Umbilical cord (tissue), 2 donors: Measurements from ENCODE around the gene KLF11. TPM values are rescaled to one million over a fixed set of nuclear protein-coding genes. Genes with fewer than 3 reads are reported as not detected.
"Not testable (repeated sequence)": the region's sequence is repeated elsewhere in the genome, so short reads cannot be mapped to it uniquely, and the experiment has no call there.

Experiments
- DNase-seq: peaks from one replicate; pipeline ENCODE4 v3.0.0-alpha.2; 2015; ENCODE audit warnings: low spot score
- total RNA-seq: library from RNA; depleted of rRNA; stranded (reverse); fragments of >200 nt; gene quantifications from one replicate; pipeline ENCODE4 v1.2.3, GENCODE V29; 2014; ENCODE audit warnings: low replicate concordance; ENCODE audit not compliant: insufficient read depth

The KLF11 gene
- total RNA-seq, 1 donor from 2014 or later, result 11.8 TPM

DNA sequence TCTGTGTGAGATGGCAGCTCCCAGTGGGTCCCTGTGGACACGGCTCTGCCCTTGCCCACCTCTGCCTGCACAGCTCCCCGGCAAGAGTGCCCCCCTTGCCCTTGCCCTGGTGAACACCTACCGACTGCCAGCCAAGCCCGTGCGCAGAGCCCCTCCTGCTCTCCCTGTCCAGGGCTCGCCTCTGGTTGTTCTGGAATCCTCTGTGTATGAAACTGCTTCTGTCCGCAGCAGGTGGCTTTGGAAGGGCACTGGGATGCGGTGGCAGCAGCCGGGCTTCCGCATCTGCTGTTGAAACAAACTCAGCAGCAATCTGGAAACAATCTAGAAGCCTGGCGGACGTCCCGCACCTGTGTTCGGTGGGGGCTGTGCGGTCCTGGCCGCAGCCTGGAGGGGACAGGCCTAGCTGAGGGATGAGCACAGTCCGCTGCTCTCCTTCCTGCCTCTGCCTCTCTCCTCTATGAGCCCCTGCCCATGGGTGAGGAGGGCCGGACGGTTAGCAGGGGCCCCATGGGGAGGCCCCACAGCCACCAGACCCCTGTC is 34.0 kb upstream of the KLF11 start:
- no peak for DNase-seq

DNA sequence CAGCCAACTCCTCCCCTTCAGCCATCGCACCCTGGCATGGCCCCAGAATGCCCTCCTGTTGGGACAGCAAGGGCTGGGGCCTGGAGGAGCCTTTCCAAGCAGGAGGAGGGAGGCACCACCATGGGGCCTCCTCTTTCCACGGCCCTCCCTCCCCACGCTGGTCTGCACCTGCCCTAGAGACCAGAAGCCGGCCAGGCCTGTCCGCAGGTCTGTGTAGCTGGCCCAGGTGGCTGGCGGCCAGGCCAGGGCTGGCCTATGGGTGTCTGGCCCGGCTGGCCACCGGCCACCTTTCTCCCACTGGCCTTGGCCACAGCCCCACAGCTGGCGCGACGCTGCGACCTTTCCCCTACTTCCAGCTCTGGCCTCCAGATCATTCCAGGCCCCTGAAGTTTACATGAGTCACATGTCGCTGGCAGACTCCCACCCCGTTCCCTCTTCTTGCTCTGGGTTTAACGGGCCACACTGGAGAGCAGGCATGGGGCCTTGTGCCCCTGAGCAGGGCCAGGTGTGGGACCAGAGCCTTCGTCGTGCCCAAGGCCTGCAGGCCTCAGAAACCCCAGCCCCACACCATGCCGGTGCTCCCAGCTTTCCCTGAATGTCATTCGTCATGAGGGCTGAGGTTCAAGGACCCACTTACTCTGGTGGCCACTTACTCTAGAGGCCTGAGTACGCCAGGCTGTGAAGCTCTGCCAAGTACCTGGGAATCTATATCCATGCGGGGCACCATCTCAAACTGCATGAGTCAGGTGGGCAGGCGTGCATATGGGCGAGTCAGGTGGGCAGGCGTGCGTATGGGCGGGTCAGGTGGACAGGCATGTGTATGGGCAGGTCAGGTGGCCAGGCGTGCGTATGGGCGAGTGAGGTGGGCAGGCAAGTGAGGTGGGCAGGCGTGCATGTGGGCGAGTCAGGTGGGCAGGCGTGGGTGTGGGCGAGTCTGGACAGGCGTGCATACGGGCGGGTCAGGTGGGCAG is 33.3 kb upstream of the KLF11 start:
- DNase-seq, result peak; percentile 54

DNA sequence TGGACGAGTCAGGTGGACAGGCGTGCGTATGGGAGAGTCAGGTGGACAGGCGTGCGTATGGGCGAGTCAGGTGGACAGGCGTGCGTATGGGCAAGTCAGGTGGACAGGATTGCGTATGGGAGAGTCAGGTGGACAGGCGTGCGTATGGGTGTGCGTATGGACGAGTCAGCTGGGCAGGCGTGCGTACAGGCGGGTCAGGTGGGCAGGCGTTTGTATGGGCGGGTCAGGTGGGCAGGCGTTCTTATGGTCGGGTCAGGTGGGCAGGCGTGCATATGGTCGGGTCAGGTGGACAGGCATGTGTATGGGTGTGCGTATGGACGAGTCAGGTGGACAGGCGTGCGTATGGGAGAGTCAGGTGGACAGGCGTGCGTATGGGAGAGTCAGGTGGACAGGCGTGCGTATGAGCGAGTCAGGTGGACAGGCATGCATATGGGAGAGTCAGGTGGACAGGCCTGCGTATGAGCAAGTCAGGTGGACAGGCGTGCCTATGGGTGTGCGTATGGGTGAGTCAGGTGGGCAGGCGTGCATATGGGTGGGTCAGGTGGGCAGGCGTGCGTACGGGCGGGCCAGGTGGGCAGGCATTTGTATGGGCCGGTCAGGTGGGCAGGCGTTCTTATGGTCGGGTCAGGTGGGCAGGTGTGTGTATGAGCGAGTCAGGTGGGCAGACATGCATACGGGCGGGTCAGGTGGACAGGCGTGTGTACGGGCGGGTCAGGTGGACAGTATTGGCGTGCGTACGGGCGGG is 32.3 kb upstream of the KLF11 start:
- not testable (repeated sequence) for DNase-seq

DNA sequence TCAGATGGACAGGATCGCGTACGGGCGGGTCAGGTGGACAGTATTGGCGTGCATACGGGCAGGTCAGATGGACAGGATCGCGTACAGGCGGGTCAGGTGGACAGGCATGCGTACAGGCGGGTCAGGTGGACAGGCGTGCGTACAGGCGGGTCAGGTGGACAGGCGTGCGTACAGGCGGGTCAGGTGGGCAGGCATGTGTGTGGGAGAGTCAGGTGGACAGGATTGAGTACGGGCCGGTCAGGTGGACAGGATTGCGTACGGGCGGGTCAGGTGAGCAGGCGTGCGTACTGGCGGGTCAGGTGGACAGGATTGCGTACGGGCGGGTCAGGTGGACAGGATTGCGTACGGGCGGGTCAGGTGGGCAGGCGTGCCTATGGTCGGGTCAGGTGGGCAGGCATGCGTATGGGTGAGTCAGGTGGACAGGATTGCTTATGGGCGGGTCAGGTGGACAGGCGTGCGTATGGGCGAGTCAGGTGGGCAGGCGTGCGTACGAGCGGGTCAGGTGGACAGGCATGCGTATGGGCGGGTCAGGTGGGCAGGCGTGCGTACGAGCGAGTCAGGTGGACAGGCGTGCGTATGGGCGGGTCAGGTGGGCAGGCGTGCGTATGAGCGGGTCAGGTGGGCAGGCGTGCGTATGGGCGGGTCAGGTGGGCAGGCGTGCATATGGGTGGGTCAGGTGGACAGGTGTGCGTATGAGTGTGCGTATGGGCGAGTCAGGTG is 31.6 kb upstream of the KLF11 start:
- DNase-seq, result not testable (repeated sequence)

DNA sequence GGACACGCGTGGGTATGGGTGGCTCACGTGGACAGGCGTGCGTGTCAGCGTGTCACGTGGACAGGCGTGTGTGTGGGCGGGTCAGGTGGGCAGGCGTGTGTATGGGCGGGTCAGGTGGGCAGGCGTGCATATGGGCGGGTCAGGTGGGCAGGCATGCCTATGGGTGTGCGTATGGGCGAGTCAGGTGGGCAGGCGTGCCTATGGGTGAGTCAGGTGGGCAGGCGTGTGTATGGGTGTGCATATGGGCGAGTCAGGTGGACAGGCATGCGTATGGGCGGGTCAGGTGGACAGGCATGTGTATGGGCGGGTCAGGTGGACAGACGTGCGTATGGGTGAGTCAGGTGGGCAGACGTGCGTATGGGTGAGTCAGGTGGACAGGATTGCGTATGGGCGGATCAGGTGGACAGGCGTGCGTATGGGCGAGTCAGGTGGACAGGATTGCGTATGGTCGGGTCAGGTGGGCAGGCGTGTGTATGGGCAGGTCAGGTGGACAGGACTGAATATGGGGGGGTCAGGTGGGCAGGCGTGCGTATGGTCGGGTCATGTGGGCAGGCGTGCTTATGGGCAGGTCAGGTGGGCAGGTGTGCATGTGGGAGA is 30.9 kb upstream of the KLF11 start:
- not testable (repeated sequence) for DNase-seq

DNA sequence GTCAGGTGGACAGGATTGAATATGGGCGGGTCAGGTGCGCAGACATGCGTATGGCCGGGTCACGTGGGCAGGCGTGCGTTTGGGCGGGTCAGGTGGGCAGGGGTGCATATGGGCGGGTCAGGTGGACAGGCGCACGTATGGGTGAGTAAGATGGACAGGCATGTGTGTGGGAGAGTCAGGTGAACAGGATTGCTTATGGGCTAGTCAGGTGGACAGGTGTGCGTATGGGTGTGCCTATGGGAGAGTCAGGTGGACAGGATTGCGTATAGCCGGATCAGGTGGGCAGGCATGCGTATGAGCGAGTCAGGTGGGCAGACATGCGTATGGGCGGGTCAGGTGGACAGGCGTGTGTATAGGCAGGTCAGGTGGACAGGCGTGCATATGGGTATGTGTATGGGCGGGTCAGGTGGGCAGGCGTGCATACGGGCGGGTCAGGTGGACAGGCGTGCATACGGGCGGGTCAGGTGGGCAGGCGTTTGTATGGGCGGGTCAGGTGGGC is 30.3 kb upstream of the KLF11 start:
- DNase-seq, result no peak

DNA sequence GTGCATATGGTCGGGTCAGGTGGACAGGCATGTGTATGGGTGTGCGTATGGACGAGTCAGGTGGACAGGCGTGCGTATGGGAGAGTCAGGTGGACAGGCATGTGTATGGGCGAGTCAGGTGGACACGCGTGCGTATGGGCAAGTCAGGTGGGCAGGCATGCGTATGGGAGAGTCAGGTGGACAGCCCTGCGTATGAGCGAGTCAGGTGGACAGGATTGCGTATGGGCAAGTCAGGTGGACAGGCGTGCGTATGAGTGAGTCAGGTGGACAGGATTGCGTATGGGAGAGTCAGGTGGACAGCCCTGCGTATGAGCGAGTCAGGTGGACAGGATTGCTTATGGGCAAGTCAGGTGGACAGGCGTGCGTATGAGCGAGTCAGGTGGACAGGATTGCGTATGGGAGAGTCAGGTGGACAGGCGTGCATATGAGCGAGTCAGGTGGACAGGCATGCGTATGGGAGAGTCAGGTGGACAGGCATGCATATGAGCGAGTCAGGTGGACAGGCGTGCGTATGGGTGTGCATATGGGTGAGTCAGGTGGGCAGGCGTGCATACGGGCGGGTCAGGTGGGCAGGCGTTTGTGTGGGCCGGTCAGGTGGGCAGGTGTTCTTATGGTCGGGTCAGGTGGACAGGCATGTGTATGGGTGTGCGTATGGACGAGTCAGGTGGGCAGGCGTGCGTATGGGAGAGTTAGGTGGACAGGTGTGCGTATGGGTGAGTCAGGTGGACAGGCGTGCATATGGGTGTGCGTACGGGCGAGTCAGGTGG is 29.5 kb upstream of the KLF11 start:
- not testable (repeated sequence) for DNase-seq

DNA sequence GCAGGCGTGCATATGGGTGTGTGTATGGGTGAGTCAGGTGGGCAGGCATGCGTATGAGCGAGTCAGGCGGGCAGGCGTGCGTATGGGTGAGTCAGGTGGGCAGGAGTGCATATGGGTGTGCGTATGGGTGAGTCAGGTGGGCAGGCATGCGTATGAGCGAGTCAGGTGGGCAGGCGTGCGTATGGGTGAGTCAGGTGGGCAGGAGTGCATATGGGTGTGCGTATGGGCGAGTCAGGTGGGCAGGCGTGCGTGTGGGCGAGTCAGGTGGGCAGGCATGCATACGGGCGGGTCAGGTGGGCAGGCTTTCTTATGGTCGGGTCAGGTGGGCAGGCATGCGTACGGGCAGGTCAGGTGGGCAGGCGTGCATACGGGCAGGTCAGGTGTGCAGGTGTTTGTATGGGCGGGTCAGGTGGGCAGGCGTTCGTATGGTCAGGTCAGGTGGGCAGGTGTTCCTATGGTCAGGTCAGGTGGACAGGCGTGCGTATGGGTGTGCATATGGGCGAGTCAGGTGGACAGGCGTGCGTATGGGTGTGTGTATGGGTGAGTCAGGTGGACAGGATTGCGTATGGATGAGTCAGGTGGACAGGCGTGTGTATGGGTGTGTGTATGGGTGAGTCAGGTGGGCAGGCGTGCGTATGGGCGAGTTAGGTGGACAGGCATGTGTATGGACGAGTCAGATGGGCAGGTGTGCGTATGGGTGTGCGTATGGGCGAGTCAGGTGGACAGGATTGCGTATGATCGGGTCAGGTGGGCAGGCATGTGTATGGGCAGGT is 28.7 kb upstream of the KLF11 start:
- no peak for DNase-seq

DNA sequence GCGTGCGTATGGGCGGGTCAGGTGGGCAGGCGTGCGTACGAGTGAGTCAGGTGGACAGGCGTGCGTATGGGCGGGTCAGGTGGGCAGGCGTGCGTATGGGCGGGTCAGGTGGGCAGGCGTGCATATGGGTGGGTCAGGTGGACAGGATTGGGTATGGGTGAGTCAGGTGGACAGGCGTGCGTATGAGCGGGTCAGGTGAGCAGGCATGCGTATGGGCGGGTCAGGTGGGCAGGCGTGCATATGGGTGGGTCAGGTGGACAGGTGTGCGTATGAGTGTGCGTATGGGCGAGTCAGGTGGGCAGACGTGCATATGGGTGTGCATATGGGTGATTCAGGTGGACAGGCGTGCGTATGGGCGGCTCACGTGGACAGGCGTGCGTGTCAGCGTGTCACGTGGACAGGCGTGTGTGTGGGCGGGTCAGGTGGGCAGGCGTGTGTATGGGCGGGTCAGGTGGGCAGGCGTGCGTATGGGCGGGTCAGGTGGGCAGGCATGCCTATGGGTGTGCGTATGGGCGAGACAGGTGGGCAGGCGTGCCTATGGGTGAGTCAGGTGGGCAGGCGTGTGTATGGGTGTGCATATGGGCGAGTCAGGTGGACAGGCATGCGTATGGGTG is 27.9 kb upstream of the KLF11 start:
- not testable (repeated sequence) for DNase-seq

DNA sequence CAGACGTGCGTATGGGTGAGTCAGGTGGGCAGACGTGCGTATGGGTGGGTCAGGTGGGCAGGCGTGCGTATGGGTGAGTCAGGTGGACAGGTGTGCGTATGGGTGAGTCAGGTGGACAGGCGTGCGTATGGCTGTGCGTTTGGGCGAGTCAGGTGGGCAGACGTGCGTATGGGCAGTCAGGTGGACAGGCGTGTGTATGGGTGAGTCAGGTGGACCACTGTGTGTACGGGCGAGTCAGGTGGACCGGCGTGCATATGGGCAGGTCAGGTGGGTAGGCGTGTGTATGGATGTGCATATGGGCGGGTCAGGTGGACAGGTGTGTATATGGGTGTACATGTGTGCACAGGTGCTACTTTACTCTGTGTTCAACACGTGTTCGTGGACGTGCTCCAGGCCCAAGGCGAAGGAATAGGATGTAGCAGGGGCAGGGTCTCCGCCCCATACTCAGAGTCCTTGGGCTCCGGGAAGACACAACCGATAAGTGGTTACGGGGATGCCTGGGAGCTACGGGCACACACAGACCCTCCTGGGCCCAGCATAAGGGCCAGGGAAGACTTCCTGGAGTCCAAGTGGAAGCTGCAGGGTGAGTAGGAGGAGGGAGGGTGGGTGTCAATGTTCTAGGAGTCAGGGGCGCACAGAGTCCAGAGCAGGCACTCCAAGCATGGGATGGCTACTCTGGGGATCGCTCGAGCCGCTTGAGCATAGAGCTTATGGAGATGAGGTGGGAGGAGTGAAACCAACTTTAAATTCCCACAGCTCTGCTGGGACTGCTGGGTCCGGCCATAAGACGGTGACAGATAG is 27.1 kb upstream of the KLF11 start:
- no peak for DNase-seq

DNA sequence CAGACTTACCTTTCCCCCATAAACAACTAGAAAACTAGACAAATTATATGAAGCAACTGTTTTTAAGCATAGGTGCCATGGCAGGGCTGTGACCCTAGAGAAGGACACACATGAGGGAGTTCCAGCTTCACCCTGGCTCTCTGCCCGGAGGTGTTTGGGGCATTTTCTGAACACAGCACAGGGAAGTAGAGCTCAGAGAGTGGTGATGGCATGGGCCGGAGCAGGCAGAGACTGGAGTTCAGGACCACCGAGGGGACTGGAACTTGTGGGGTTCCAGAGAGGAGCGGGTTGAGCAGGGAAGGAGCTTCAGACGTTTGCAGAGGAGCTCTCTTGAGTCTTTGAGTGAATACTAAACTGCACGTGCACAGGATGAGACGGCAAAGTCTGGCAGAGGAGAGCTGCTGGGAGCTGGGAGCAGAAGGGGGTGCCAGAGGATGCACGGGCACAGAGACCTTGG is 26.5 kb upstream of the KLF11 start:
- no peak for DNase-seq

DNA sequence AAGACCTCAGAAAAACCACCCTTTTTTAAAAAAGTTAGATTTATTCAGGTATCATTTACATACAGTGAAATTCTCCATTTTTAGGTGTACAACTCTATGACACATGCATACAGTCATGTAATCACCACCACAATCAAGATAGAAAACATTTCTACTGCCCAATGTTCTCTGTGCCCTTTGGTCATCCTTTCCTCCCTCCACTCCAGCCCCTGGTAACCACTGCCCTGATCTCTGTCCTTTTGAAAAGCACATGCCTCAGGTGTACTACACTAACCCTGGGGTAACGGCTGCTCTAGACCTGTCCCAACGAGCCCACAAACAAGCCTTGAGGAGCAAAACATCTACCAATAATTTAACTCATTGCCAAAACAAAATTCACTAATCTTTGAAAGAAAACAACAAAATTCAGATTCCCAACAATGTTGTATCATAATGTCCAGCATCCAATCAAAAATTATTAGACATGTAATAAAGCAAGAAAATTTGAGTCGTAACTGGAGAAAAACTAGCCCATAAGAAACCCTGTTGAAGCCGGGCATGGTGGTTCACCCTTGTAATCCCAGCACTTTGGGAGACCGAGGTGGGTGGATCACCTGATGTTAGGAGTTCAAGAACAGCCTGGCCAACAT is 25.9 kb upstream of the KLF11 start:
- no peak for DNase-seq

DNA sequence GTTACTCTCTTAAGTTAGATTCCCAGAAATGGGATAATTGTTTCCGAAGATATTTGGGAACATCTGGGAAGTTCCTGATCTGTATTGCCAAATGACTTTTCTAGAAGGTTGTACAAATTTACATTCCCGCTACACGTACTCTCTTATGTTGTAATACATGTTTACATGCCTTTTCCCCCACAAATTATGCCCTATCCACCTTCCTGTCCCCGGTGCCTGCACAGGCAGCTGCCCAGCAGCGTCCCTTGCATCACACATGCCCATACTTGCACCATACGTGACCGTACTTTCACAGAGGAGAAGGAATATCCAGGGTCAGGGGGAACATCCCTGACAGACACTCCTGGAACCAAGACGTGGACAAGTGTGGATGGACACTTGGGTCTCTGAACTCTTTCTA is 24.2 kb upstream of the KLF11 start:
- DNase-seq, result peak; percentile 23

DNA sequence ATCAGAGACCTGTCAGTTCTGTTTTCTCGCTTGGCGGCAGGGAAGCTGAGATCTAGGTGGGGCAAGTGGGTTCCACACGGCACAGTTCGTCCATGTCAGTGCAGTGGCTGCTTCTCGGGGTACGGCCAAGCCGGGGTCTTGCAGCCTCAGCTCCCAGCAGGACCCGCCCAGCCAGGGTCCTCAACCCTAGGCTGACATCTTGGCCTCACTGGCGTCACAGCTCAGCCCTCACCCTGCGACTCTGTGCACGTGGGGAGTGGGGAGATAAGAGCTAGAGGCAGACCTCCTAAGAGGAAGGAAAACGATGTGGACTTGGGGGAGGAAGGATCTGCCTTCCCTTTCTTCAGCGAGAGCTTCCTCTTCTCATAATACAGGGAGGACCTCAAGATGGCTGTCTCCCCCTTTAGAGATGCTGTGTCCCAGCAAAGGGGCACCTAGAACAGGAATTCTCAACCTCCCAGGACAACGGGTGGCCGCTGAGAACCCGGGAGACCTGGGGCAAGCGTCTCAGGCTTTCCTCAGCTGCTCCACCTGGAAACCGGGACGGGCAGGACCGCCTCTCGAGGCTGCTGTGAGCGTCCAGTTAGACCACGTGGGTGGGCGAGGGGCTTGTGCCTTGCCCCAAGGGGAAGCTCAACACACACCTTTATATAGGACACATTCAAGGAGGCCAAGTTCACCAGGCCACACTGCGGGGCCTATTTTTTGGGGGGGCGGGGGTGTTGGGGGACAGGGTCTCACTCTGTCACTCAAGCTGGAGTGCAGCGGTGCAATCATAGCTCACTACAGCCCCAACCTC is 23.5 kb upstream of the KLF11 start:
- DNase-seq, result no peak

DNA sequence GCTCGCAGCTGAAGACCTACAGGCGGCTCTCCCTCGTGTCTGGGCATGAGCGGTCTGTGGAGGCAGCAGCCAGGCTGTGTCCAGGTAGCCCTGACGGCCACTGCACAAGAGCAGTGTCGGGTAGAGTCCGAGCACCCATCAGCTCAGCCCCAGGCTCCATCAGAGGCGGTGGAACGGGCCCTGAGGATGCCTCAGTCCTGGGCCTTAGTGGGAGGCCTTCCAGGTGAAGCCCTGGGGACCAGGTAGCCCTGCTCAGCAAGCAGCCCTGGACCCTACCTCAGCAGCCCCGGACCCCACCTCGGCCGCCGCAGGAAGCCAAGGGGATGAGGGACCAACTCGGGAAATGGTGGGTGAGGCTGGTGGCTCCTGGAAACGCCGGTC is 21.3 kb upstream of the KLF11 start:
- DNase-seq, result no peak

DNA sequence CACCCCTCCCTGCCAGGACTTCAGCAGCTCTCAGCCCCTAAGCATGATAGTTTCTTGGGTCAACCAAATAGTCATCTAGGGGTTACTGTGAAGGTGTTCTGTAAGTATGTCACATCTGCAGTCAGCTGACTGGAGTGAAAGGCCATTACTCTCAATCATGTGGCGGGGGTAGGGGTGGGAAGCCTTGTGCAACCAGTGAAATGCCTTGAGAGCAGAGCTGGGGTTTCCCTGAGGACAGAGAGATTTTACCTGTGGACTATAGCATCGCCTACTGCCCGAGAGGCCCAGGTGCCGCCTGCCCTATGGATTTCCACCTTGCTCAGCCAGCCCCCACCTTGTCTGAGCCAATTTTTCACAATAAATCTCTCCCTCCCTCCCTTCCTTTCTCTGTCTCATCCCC is 20.9 kb upstream of the KLF11 start:
- DNase-seq, result no peak
